GM23338 (cell line): ENCODE measurements around the gene AFF1. TPM values are rescaled to one million over a fixed set of nuclear protein-coding genes. Genes with fewer than 3 reads are reported as not detected.

ENCODE experiments used
- ATAC-seq: fragments of 200-7000 bp; cut with Tn5 transposase; 3 replicates; pipeline ENCODE4 v1.9.1; 2020
- DNase-seq: peaks from one replicate; pipeline ENCODE4 v3.0.0-alpha.2; 2015; ENCODE audit warnings: low spot score
- H2AFZ ChIP-seq: fragments of 200-600 bp; sonication (generic); 2 replicates; pipeline ENCODE4 v1.8.0; 2016; ENCODE audit warnings: antibody characterized with exemption, mild to moderate bottlenecking, moderate library complexity
- H3F3A ChIP-seq: fragments of 200-600 bp; sonication (generic); replicated peaks from 2 replicates; pipeline ENCODE4 v1.8.0; 2017; ENCODE audit warnings: antibody characterized with exemption, mixed run types, low read depth
- H3K27ac ChIP-seq: fragments of 200-600 bp; sonication (generic); 2 replicates; pipeline ENCODE4 v1.6.1; 2016; ENCODE audit warnings: low read depth
- H3K27me3 ChIP-seq: fragments of 200-600 bp; sonication (generic); 2 replicates; pipeline ENCODE4 v1.8.0; 2016; ENCODE audit warnings: mild to moderate bottlenecking, mixed run types, moderate library complexity; ENCODE audit not compliant: insufficient read depth
- H3K36me3 ChIP-seq: fragments of 200-600 bp; sonication (generic); 2 replicates; pipeline ENCODE4 v1.8.0; 2016; ENCODE audit warnings: mild to moderate bottlenecking; ENCODE audit not compliant: insufficient read depth
- H3K4me1 ChIP-seq: fragments of 200-600 bp; sonication (generic); 2 replicates; pipeline ENCODE4 v1.8.0; 2016; ENCODE audit warnings: mild to moderate bottlenecking, moderate library complexity; ENCODE audit not compliant: insufficient read depth
- H3K4me2 ChIP-seq: fragments of 200-600 bp; sonication (generic); 2 replicates; pipeline ENCODE4 v1.7.1; 2017; ENCODE audit warnings: mixed run types
- H3K4me3 ChIP-seq: fragments of 200-600 bp; sonication (generic); 2 replicates; pipeline ENCODE4 v1.6.1; 2016; ENCODE audit warnings: mixed run types
- H3K79me2 ChIP-seq: fragments of 200-600 bp; sonication (generic); replicated peaks from 2 replicates; pipeline ENCODE4 v1.8.0; 2017; ENCODE audit warnings: mild to moderate bottlenecking; ENCODE audit not compliant: insufficient read depth
- H3K9me2 ChIP-seq: fragments of 200-600 bp; sonication (generic); 2 replicates; pipeline ENCODE4 v1.8.0; 2017; ENCODE audit not compliant: insufficient read depth
- H4K20me1 ChIP-seq: fragments of 200-600 bp; sonication (generic); replicated peaks from 2 replicates; pipeline ENCODE4 v1.8.0; 2017; ENCODE audit warnings: mild to moderate bottlenecking; ENCODE audit not compliant: insufficient read depth
- H3K27ac Mint-ChIP-seq: 2 replicates; pipeline ENCODE4 v1.8.0; 2020; ENCODE audit warnings: inconsistent platforms, mild to moderate bottlenecking, moderate library complexity, mixed read lengths
- H3K27me3 Mint-ChIP-seq: 3 replicates; pipeline ENCODE4 v1.8.0; 2022; ENCODE audit warnings: low read depth, mild to moderate bottlenecking, moderate library complexity, mixed read lengths, inconsistent platforms; ENCODE audit not compliant: insufficient read depth, poor library complexity
- H3K36me3 Mint-ChIP-seq: 3 replicates; pipeline ENCODE4 v1.8.0; 2021; ENCODE audit warnings: low read depth, mild to moderate bottlenecking, inconsistent platforms, moderate library complexity, mixed read lengths
- H3K4me1 Mint-ChIP-seq: 3 replicates; pipeline ENCODE4 v1.8.0; 2020; ENCODE audit warnings: mild to moderate bottlenecking, inconsistent platforms, mixed read lengths
- H3K4me3 Mint-ChIP-seq: 3 replicates; pipeline ENCODE4 v1.8.0; 2021; ENCODE audit warnings: moderate library complexity, mild to moderate bottlenecking, inconsistent platforms, mixed read lengths
- H3K9me3 Mint-ChIP-seq: 3 replicates; pipeline ENCODE4 v1.8.0; 2020; ENCODE audit warnings: moderate library complexity, mild to moderate bottlenecking, inconsistent platforms, mixed read lengths
- CREB1 ChIP-seq: fragments of 250-450 bp; sonication (Bioruptor Pico); IDR thresholded peaks from 2 replicates; pipeline ENCODE4 v1.5.0; 2020; ENCODE audit warnings: low read depth, mild to moderate bottlenecking, moderate library complexity
- EZH2 ChIP-seq: fragments of 200-600 bp; sonication (generic); IDR thresholded peaks from one replicate; pipeline ENCODE4 v1.8.0; 2017; ENCODE audit warnings: antibody characterized with exemption, mild to moderate bottlenecking, low read depth; ENCODE audit not compliant: unreplicated experiment
- JUNB ChIP-seq: IDR thresholded peaks from one replicate; pipeline ENCODE4 v1.6.1; 2016; ENCODE audit warnings: antibody characterized with exemption; ENCODE audit not compliant: unreplicated experiment
- NANOG ChIP-seq: IDR thresholded peaks from 2 replicates; pipeline ENCODE4 v1.6.1; 2016; ENCODE audit warnings: antibody characterized with exemption, borderline replicate concordance
- POLR2AphosphoS5 ChIP-seq: IDR thresholded peaks from 2 replicates; pipeline ENCODE4 v1.6.1; 2016; ENCODE audit warnings: antibody characterized with exemption, low read depth
- STAT1 ChIP-seq: IDR thresholded peaks from one replicate; pipeline ENCODE4 v1.6.1; 2016; ENCODE audit warnings: antibody characterized with exemption; ENCODE audit not compliant: unreplicated experiment
- ZNF114 ChIP-seq: fragments of 250-450 bp; sonication (Bioruptor Pico); IDR thresholded peaks from 2 replicates; pipeline ENCODE4 v1.5.0; 2020; ENCODE audit warnings: mild to moderate bottlenecking, moderate library complexity
- ZNF331 ChIP-seq: fragments of 250-450 bp; sonication (Bioruptor Pico); IDR thresholded peaks from 2 replicates; pipeline ENCODE4 v1.5.0; 2020; ENCODE audit warnings: low read depth, mild to moderate bottlenecking, moderate library complexity
- polyA plus RNA-seq: library from polyadenylated mRNA; unstranded; fragments of >200 nt; fragmentation: Nextera tagmentation; extraction: Ambion mirVana; gene quantifications from 2 replicates; pipeline ENCODE4 v1.2.1, GENCODE V29; 2016
- total RNA-seq: library from RNA; depleted of rRNA; stranded (reverse); fragments of >200 nt; shearing (Covaris generic); gene quantifications from 2 replicates; pipeline ENCODE4 v1.2.3, GENCODE V29; 2014
- TF ChIP-seq, protein P1 (sequence below): IDR thresholded peaks from 2 replicates; pipeline ENCODE4 v1.6.1; 2016; ENCODE audit warnings: antibody characterized with exemption
- TF ChIP-seq, protein P2 (sequence below): IDR thresholded peaks from one replicate; pipeline ENCODE4 v1.6.1; 2018; ENCODE audit warnings: antibody characterized with exemption; ENCODE audit not compliant: unreplicated experiment

The AFF1 gene
- total and polyA plus RNA-seq, 2 experiments from 2014 or later = 42.6 to 67.2 TPM

DNA sequence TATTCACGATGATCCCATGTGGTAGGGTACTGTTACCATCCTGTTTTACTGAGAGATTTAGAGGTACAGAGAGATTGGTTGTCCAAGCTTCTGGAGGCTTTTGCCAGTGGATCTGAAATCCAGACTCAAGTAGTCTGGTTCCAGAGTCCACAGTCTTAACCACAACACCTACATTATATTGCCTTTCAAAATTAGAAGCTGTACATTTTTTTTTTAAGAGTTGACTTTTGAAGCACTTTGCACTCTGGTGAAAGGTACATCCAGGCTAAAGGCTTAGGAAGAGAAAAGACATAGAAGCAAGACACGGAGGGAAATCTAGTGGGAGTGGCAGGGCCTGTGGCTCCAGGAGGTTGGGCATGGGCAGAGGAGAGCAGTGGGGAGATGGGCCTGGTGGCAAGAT, 122.1 kb downstream of the AFF1 start:
- H3K4me3 Mint-ChIP-seq = no peak overlapping the region
- Histone ChIP-seq H3K9me2 (no peaks in the 10 kb centered on the region), H3K4me3 (no peak overlapping the region), H3F3A (no peaks in the 10 kb centered on the region), H3K27me3 (no peaks in the 10 kb centered on the region), H3K27ac (peak overlapping the region; percentile 71; the same call in 1 of the 2 replicates), H2AFZ (no peak overlapping the region), H4K20me1 (peaks cover 12% of the 10 kb centered on the region; the same call in 1 of the 2 replicates), H3K79me2 (peaks cover 79% of the 10 kb centered on the region), H3K36me3 (no peaks in the 10 kb centered on the region), H3K4me2 (no peak overlapping the region), H3K4me1 (peaks cover 48% of the 10 kb centered on the region)
- TF ChIP-seq, protein P1, sequence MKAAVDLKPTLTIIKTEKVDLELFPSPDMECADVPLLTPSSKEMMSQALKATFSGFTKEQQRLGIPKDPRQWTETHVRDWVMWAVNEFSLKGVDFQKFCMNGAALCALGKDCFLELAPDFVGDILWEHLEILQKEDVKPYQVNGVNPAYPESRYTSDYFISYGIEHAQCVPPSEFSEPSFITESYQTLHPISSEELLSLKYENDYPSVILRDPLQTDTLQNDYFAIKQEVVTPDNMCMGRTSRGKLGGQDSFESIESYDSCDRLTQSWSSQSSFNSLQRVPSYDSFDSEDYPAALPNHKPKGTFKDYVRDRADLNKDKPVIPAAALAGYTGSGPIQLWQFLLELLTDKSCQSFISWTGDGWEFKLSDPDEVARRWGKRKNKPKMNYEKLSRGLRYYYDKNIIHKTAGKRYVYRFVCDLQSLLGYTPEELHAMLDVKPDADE = no peak
- TF ChIP-seq, protein P2, sequence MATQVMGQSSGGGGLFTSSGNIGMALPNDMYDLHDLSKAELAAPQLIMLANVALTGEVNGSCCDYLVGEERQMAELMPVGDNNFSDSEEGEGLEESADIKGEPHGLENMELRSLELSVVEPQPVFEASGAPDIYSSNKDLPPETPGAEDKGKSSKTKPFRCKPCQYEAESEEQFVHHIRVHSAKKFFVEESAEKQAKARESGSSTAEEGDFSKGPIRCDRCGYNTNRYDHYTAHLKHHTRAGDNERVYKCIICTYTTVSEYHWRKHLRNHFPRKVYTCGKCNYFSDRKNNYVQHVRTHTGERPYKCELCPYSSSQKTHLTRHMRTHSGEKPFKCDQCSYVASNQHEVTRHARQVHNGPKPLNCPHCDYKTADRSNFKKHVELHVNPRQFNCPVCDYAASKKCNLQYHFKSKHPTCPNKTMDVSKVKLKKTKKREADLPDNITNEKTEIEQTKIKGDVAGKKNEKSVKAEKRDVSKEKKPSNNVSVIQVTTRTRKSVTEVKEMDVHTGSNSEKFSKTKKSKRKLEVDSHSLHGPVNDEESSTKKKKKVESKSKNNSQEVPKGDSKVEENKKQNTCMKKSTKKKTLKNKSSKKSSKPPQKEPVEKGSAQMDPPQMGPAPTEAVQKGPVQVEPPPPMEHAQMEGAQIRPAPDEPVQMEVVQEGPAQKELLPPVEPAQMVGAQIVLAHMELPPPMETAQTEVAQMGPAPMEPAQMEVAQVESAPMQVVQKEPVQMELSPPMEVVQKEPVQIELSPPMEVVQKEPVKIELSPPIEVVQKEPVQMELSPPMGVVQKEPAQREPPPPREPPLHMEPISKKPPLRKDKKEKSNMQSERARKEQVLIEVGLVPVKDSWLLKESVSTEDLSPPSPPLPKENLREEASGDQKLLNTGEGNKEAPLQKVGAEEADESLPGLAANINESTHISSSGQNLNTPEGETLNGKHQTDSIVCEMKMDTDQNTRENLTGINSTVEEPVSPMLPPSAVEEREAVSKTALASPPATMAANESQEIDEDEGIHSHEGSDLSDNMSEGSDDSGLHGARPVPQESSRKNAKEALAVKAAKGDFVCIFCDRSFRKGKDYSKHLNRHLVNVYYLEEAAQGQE = no peak
- TF ChIP-seq JUNB = no peak
- no peak for TF ChIP-seq CREB1 (CRISPR knock-in tag)
- no peak for TF ChIP-seq NANOG
- no peak for TF ChIP-seq POLR2AphosphoS5
- no peak for TF ChIP-seq EZH2
- TF ChIP-seq STAT1 = no peak
- TF ChIP-seq ZNF114 (CRISPR knock-in tag) = no peak
- H3K9me3 Mint-ChIP-seq = no peaks in the 10 kb centered on the region
- DNase-seq (no peak), ATAC-seq (no peak)
- H3K36me3 Mint-ChIP-seq = peaks cover under 1% of the 10 kb centered on the region
- peaks cover 67% of the 10 kb centered on the region for H3K4me1 Mint-ChIP-seq
- no peak overlapping the region for H3K27ac Mint-ChIP-seq
- H3K27me3 Mint-ChIP-seq = peaks cover 1% of the 10 kb centered on the region

DNA sequence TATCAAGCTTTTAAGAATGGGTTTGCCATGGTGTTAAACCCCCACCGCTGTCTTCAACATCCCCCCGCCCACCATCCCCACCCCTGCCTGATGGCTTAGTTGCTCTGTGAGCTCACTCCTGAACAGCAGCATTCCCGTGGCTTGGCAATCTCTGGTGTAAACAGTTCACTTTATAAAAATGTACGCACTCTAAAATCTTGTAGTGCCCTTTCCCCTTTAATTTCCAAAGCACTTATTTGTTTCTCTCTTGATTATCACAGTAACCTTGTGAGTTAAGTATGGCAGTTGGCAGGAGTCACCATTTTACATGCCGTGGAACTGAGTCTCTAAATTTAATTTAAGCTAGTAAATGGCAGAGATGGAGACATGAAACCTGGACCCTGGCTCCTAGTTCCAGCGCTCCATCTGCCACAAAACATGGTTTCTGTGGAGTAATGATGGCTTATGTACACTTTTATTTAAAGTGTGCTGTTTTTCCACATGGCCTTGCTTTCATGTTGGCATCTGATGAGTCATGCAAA, 123.1 kb downstream of the AFF1 start:
- no peak for ATAC-seq
- no peak for TF ChIP-seq ZNF331
- no peak for TF ChIP-seq JUNB
- TF ChIP-seq, protein P1 = no peak
- TF ChIP-seq CREB1 (CRISPR knock-in tag) = no peak
- no peak for TF ChIP-seq NANOG

More for the DNA sequence above, 123.1 kb downstream of the AFF1 start:
- no peaks in the 10 kb centered on the region for H3K9me2 ChIP-seq
- no peak overlapping the region for H2AFZ ChIP-seq
- Mint-ChIP-seq H3K27ac (no peak overlapping the region), H3K9me3 (no peaks in the 10 kb centered on the region), H3K27me3 (peaks cover 1% of the 10 kb centered on the region), H3K36me3 (no peaks in the 10 kb centered on the region; the same call in 2 of the 3 replicates), H3K4me1 (peaks cover 61% of the 10 kb centered on the region), H3K4me3 (no peak overlapping the region)
- H3K27ac ChIP-seq = no peak overlapping the region
- peaks cover 81% of the 10 kb centered on the region for H3K79me2 ChIP-seq
- H3F3A ChIP-seq = no peaks in the 10 kb centered on the region
- H3K4me2 ChIP-seq = no peak overlapping the region; the same call in 1 of the 2 replicates
- H3K4me3 ChIP-seq = no peak overlapping the region
- no peak for DNase-seq
- H3K36me3 ChIP-seq = no peaks in the 10 kb centered on the region
- H3K27me3 ChIP-seq = no peaks in the 10 kb centered on the region
- peaks cover 48% of the 10 kb centered on the region for H3K4me1 ChIP-seq
- H4K20me1 ChIP-seq = peaks cover 15% of the 10 kb centered on the region; the same call in 1 of the 2 replicates
